ENCODE results near the gene SEMG1. TPM values are rescaled to one million over a fixed set of nuclear protein-coding genes. Genes with fewer than 3 reads are reported as not detected.

SEMG1 gene
- total and polyA plus RNA-seq, 2 of the 8 experiments (the other 6 are each of a cell fraction or from before 2014, with no cell fraction given): 3.0 to 5.8 TPM

- DNase-seq (ENCODE audit: low read depth in 1 of 2, low spot score in 2 of 2) (no peak), FAIRE-seq (peak; percentile 82)
- Histone ChIP-seq H2AFZ (ENCODE audit: low read length) (no peak overlapping the region), H3K27me3 (replicated peaks in 1 of 4; ENCODE audit: control insufficient read depth in 3 of 4, extremely low read depth in 1 of 4, insufficient read depth in 3 of 4, low read length in 3 of 4) (peaks cover 0 to 1% (median 0%) of the 10 kb centered on the region in 4 experiments; a peak in 2 of 7 replicates), H2BK20ac (ENCODE audit: low read length) (no peak overlapping the region), H2BK120ac (replicated peaks; ENCODE audit: low read depth, low read length) (no peak overlapping the region), H2BK5ac (ENCODE audit: low read depth, low read length) (no peak overlapping the region), H2BK15ac (ENCODE audit: low read length) (no peak overlapping the region), H3K4me1 (replicated peaks in 1 of 4; ENCODE audit: control insufficient read depth in 3 of 4, insufficient read depth in 4 of 4, low read length in 3 of 4) (peaks cover 3 to 20% (median 13%) of the 10 kb centered on the region in 4 experiments; a peak in 6 of 7 replicates), H4K8ac (ENCODE audit: extremely low read depth, insufficient read depth, low read length) (no peak overlapping the region), H3K4me2 (ENCODE audit: insufficient read depth in 1 of 2, low read depth in 2 of 2, low read length in 2 of 2) (peak overlapping the region; percentile 36 to 45; a peak in 3 of 4 replicates), H2BK12ac (ENCODE audit: low read depth, low read length) (no peak overlapping the region), H3K27ac (ENCODE audit: low read depth, low read length) (peak overlapping the region; percentile 13; the same call in 1 of the 2 replicates), H3K14ac (ENCODE audit: insufficient read length) (no peak overlapping the region), H3K36me3 (ENCODE audit: control insufficient read depth in 2 of 4, insufficient read depth in 4 of 4, low read length in 3 of 4) (no peaks in the 10 kb centered on the region), H3K56ac (replicated peaks; ENCODE audit: insufficient read length, low read depth, low read length) (no peak overlapping the region), H3K79me1 (ENCODE audit: low read depth, low read length) (no peaks in the 10 kb centered on the region), H3K9me3 (ENCODE audit: insufficient read depth in 2 of 2, low read depth in 1 of 2, low read length in 1 of 2) (peaks cover 0 to 4% of the 10 kb centered on the region in 2 experiments; a peak in 2 of 4 replicates), H3K79me2 (ENCODE audit: control insufficient read depth in 1 of 2, insufficient read depth in 2 of 2, low read length in 2 of 2) (no peaks in the 10 kb centered on the region), H4K5ac (ENCODE audit: insufficient read length, low read depth, low read length) (no peak overlapping the region), H3K4me3 (ENCODE audit: extremely low read depth in 1 of 4, insufficient read depth in 2 of 4, low read depth in 3 of 4, low read length in 4 of 4) (peak overlapping the region in 1 of 4 experiments; percentile 1; a peak in 1 of 8 replicates), H3K18ac (ENCODE audit: extremely low read depth, low read length) (no peak overlapping the region), H3K4ac (replicated peaks; ENCODE audit: insufficient read length, low read depth, low read length) (no peak overlapping the region), H4K91ac (replicated peaks; ENCODE audit: insufficient read length, low read length) (no peak overlapping the region), H3K23ac (ENCODE audit: insufficient read length) (no peak overlapping the region), H3K23me2 (ENCODE audit: low read depth, low read length) (no peaks in the 10 kb centered on the region), H2AK5ac (ENCODE audit: low read depth, low read length) (no peak overlapping the region), H4K20me1 (replicated peaks in 1 of 2; ENCODE audit: control insufficient read depth in 1 of 2, insufficient read depth in 2 of 2, low read length in 2 of 2) (no peaks in the 10 kb centered on the region), H3K9ac (replicated peaks in 1 of 4; ENCODE audit: extremely low read depth in 1 of 4, low read depth in 3 of 4, low read length in 3 of 4) (no peak overlapping the region)
- CTCF ChIA-PET (ENCODE audit: partially characterized antibody): interaction anchor here (1.1 to 1.5 kb wide), 2 partner anchors 12 to 97 kb away, joined by 3 to 6 read pairs; no protein-coding TSS in a partner anchor
- TF ChIP-seq KDM4A (IDR thresholded peaks at IDR 0.05; ENCODE audit: low read depth, low read length, severe bottlenecking) (no peak), CEBPB (IDR thresholded peaks at IDR 0.05; ENCODE audit: low read depth, low read length) (peak; percentile 87), PHF8 (conservative IDR thresholded peaks at IDR 0.05; ENCODE audit: low read depth, low read length) (no peak), TEAD4 (IDR thresholded peaks at IDR 0.05; ENCODE audit: low read depth, low read length) (peak; percentile 24; the same call in 1 of the 2 replicates), NANOG (IDR thresholded peaks at IDR 0.05; ENCODE audit: insufficient read depth, low read depth, low read length, poor library complexity, severe bottlenecking) (peak; percentile 29), EGR1 (IDR thresholded peaks at IDR 0.05; ENCODE audit: borderline replicate concordance, low read depth, low read length) (0 out of 2 replicates have a peak, but pooled peaks have one; percentile 26)
- POLR2A ChIA-PET (ENCODE audit: partially characterized antibody): no interaction called here
- WGBS, 2 experiments (ENCODE audit: extremely low coverage in 1 of 2, insufficient coverage in 1 of 2, insufficient read length in 1 of 2, insufficient replicate concordance in 2 of 2, low coverage in 1 of 2, low lambda C conversion rate in 2 of 2, missing lambda C conversion rate in 1 of 2): 55% methylated on average over 1 of the region's 1 CpG; no CpG with 5 or more reads in 1 of the 2 experiments
These were observed 3.1 kb downstream of the SEMG1 start for GRCh38 chr20:45209924-45210323.

Data from H1 (cell line).